Chondrocyte (in vitro differentiated cells): ENCODE results near the gene PYM1. TPM values are rescaled to one million over a fixed set of nuclear protein-coding genes. Genes with fewer than 3 reads are reported as not detected.

Source experiments
- DNase-seq: peaks from one replicate; pipeline ENCODE4 v3.0.0; 2021; ENCODE audit warnings: mixed read lengths, low spot score
- H3K27ac Mint-ChIP-seq: one replicate; pipeline ENCODE4 v1.8.0; 2021; ENCODE audit warnings: mild to moderate bottlenecking, moderate library complexity, mixed read lengths; ENCODE audit not compliant: unreplicated experiment
- H3K27me3 Mint-ChIP-seq: 2 replicates; pipeline ENCODE4 v1.8.0; 2021; ENCODE audit warnings: low read depth, mixed read lengths
- H3K36me3 Mint-ChIP-seq: 2 replicates; pipeline ENCODE4 v1.8.0; 2021; ENCODE audit warnings: low read depth, mixed read lengths
- H3K4me1 Mint-ChIP-seq: 2 replicates; pipeline ENCODE4 v1.8.0; 2021; ENCODE audit warnings: low read depth, mild to moderate bottlenecking, mixed read lengths
- H3K4me3 Mint-ChIP-seq: one replicate; pipeline ENCODE4 v1.8.0; 2021; ENCODE audit warnings: mild to moderate bottlenecking, moderate library complexity, mixed read lengths; ENCODE audit not compliant: unreplicated experiment
- H3K9me3 Mint-ChIP-seq: 2 replicates; pipeline ENCODE4 v1.8.0; 2021; ENCODE audit warnings: low read depth, mixed read lengths
- total RNA-seq: library from RNA; stranded (reverse); gene quantifications from 3 replicates; pipeline ENCODE4 v1.2.1, GENCODE V29; 2021
- TF ChIP-seq, protein P1 (sequence below): fragments of 200-600 bp; sonication (generic); IDR thresholded peaks from 2 replicates; pipeline ENCODE4 v1.5.0; 2021; ENCODE audit warnings: antibody characterized with exemption, mild to moderate bottlenecking, moderate library complexity

The PYM1 gene
- total RNA-seq, 1 donor from 2014 or later, result 17.3 TPM

- no peak for DNase-seq
- Mint-ChIP-seq H3K27ac (peak overlapping the region; percentile 80), H3K4me1 (peaks cover 28% of the 10 kb centered on the region), H3K4me3 (no peak overlapping the region), H3K27me3 (no peaks in the 10 kb centered on the region), H3K36me3 (peaks cover 26% of the 10 kb centered on the region), H3K9me3 (no peaks in the 10 kb centered on the region)
- TF ChIP-seq, protein P1, sequence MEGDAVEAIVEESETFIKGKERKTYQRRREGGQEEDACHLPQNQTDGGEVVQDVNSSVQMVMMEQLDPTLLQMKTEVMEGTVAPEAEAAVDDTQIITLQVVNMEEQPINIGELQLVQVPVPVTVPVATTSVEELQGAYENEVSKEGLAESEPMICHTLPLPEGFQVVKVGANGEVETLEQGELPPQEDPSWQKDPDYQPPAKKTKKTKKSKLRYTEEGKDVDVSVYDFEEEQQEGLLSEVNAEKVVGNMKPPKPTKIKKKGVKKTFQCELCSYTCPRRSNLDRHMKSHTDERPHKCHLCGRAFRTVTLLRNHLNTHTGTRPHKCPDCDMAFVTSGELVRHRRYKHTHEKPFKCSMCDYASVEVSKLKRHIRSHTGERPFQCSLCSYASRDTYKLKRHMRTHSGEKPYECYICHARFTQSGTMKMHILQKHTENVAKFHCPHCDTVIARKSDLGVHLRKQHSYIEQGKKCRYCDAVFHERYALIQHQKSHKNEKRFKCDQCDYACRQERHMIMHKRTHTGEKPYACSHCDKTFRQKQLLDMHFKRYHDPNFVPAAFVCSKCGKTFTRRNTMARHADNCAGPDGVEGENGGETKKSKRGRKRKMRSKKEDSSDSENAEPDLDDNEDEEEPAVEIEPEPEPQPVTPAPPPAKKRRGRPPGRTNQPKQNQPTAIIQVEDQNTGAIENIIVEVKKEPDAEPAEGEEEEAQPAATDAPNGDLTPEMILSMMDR, result no peak
Observed at GRCh38 chr12:55938826-55939501, 11.3 kb upstream of the PYM1 start.

DNA sequence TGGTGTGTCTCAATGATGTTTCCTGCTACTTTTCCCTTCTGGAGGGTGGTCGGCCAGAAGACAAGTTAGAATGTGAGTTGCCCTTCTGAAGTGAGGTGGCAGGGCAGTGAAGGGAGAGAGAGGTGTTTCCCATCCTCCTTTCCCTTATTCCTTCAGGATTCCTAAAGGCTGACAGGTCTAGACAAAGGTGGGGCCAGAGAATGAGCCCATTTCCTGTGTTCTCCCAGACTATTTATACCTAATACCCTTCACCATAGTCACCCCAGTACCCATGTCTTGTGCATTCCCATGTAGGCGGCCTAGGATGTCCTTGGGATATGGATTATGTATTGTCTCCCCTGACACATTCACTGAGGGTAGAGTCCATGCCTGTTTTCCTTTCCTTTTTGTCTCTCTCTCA lies 10.3 kb upstream of the PYM1 start:
- TF ChIP-seq, protein P1, result no peak
- no peak overlapping the region for H3K4me3 Mint-ChIP-seq
- H3K27me3 Mint-ChIP-seq, result no peaks in the 10 kb centered on the region
- no peak for DNase-seq
- no peaks in the 10 kb centered on the region for H3K9me3 Mint-ChIP-seq
- peak overlapping the region; percentile 42 for H3K27ac Mint-ChIP-seq
- peaks cover 19% of the 10 kb centered on the region for H3K36me3 Mint-ChIP-seq
- H3K4me1 Mint-ChIP-seq, result peaks cover 37% of the 10 kb centered on the region

GRCh38 chr12:55935738-55936151 lies 8.1 kb upstream of the PYM1 start:
- H3K27ac Mint-ChIP-seq, result peak overlapping the region; percentile 55
- peaks cover 7% of the 10 kb centered on the region for H3K36me3 Mint-ChIP-seq
- H3K9me3 Mint-ChIP-seq, result no peaks in the 10 kb centered on the region
- H3K27me3 Mint-ChIP-seq, result no peaks in the 10 kb centered on the region
- TF ChIP-seq, protein P1, result no peak
- DNase-seq, result peak; percentile 94
- H3K4me1 Mint-ChIP-seq, result peaks cover 54% of the 10 kb centered on the region
- no peak overlapping the region for H3K4me3 Mint-ChIP-seq

DNA sequence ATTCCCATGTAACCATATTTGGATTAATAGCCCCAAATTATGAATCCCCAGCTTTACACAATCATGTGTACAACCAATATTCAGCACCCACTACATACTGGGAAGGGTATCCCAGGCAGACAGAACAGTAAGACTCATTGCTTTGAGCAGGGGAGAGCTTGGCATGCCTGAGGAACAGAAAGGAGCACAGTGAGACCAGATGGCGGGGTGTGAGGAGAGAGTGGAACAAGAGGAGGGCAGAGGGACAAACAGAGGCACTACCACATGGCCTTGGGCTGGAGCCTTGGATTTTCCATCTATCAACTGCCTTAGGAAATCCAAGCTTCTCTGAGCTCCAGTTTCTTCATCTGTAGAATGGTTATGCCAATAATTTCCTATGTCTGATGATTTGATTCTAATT lies 7.1 kb upstream of the PYM1 start:
- H3K27me3 Mint-ChIP-seq, result no peaks in the 10 kb centered on the region
- H3K27ac Mint-ChIP-seq, result peak overlapping the region; percentile 9

GRCh38 chr12:55933799-55934742 lies 6.4 kb upstream of the PYM1 start:
- Mint-ChIP-seq H3K36me3 (peaks cover 4% of the 10 kb centered on the region), H3K27ac (no peak overlapping the region), H3K4me3 (no peak overlapping the region), H3K9me3 (no peaks in the 10 kb centered on the region), H3K4me1 (peaks cover 57% of the 10 kb centered on the region), H3K27me3 (no peaks in the 10 kb centered on the region)
- DNase-seq, result no peak
- TF ChIP-seq, protein P1, result no peak

More for the DNA sequence above, 7.1 kb upstream of the PYM1 start:
- no peaks in the 10 kb centered on the region for H3K9me3 Mint-ChIP-seq
- DNase-seq, result no peak
- peaks cover 55% of the 10 kb centered on the region for H3K4me1 Mint-ChIP-seq
- TF ChIP-seq, protein P1, result no peak
- no peak overlapping the region for H3K4me3 Mint-ChIP-seq
- peaks cover 4% of the 10 kb centered on the region for H3K36me3 Mint-ChIP-seq
